HEK293 (cell line): ENCODE results near the gene SRRM5.

Experiments used
- CTCF ChIA-PET: fragments of 350-600 bp; formaldehyde crosslinking; extraction: SDS; loops from one replicate; lab custom pipeline; 2021; ENCODE audit warnings: antibody characterized with exemption; lab: Yijun Ruan, JAX
- POLR2A ChIA-PET: fragments of 300-600 bp; formaldehyde crosslinking; extraction: SDS; loops from one replicate; lab custom pipeline; 2020; ENCODE audit warnings: antibody characterized with exemption, inconsistent platforms; lab: Yijun Ruan, JAX
- H3K27ac ChIP-seq: fragments of 200-500 bp; sonication (Bioruptor generic); 2 replicates; pipeline ENCODE4 v1.5.1; 2014; ENCODE audit warnings: low read depth, low read length, control low read depth, inconsistent platforms; ENCODE audit errors: extremely low read depth
- H3K36me3 ChIP-seq, 2 experiments: fragments of 200-500 bp in 1 of 2; sonication (Bioruptor generic) in 1 of 2; 1 replicate in 1 of 2; 2 replicates in 1 of 2; pipeline ENCODE4 v1.5.1; 2014 to 2017; ENCODE audit warnings: inconsistent platforms in 2 of 2, low read length in 2 of 2; ENCODE audit not compliant: control insufficient read depth in 2 of 2, insufficient read depth in 1 of 2
- H3K4me1 ChIP-seq: fragments of 200-500 bp; sonication (Bioruptor generic); 2 replicates; pipeline ENCODE4 v1.5.1; 2014; ENCODE audit warnings: mild to moderate bottlenecking, low read length, inconsistent platforms; ENCODE audit not compliant: control insufficient read depth, insufficient read depth
- H3K4me3 ChIP-seq: 2 replicates; pipeline ENCODE4 v1.5.1; 2011; ENCODE audit warnings: low read depth, mild to moderate bottlenecking, control low read depth, low read length, moderate library complexity
- H3K9me3 ChIP-seq: fragments of 200-500 bp; sonication (Bioruptor generic); 2 replicates; pipeline ENCODE4 v1.5.1; 2014; ENCODE audit warnings: low read depth, low read length, inconsistent platforms; ENCODE audit not compliant: control insufficient read depth, insufficient read depth
- ATF2 ChIP-seq: fragments of 450-650 bp; formaldehyde crosslinking; IDR thresholded peaks from 2 replicates; pipeline ENCODE4 v1.5.1; 2016; ENCODE audit warnings: missing biosample characterization, missing genetic modification characterization, low read depth
- EGR2 ChIP-seq: fragments of 450-650 bp; formaldehyde crosslinking; IDR thresholded peaks from 2 replicates; pipeline ENCODE4 v1.5.1; 2016; ENCODE audit warnings: low read depth, missing biosample characterization, missing genetic modification characterization
- FEZF1 ChIP-seq: fragments of 450-650 bp; formaldehyde crosslinking; IDR thresholded peaks from 2 replicates; pipeline ENCODE4 v1.5.1; 2016; ENCODE audit warnings: missing biosample characterization, missing genetic modification characterization
- GLI4 ChIP-seq: fragments of 450-650 bp; formaldehyde crosslinking; IDR thresholded peaks from 2 replicates; pipeline ENCODE4 v1.5.1; 2016; ENCODE audit warnings: missing biosample characterization, missing genetic modification characterization
- KLF1 ChIP-seq: fragments of 450-650 bp; formaldehyde crosslinking; IDR thresholded peaks from 2 replicates; pipeline ENCODE4 v1.5.1; 2016; ENCODE audit warnings: missing biosample characterization, missing genetic modification characterization
- KLF8 ChIP-seq: fragments of 450-650 bp; formaldehyde crosslinking; IDR thresholded peaks from 2 replicates; pipeline ENCODE4 v1.5.1; 2016; ENCODE audit warnings: missing biosample characterization, missing genetic modification characterization
- OVOL3 ChIP-seq: fragments of 450-650 bp; formaldehyde crosslinking; IDR thresholded peaks from 2 replicates; pipeline ENCODE4 v1.5.1; 2016; ENCODE audit warnings: missing biosample characterization, missing genetic modification characterization
- PRDM1 ChIP-seq: fragments of 450-650 bp; formaldehyde crosslinking; IDR thresholded peaks from 2 replicates; pipeline ENCODE4; 2016; ENCODE audit warnings: missing biosample characterization, missing genetic modification characterization
- PRDM10 ChIP-seq: fragments of 450-650 bp; formaldehyde crosslinking; IDR thresholded peaks from 2 replicates; pipeline ENCODE4 v1.5.1; 2016; ENCODE audit warnings: missing biosample characterization, missing genetic modification characterization
- RBAK ChIP-seq: fragments of 450-650 bp; formaldehyde crosslinking; IDR thresholded peaks from 2 replicates; pipeline ENCODE4 v1.5.1; 2016; ENCODE audit warnings: missing biosample characterization, missing genetic modification characterization
- ZBTB10 ChIP-seq: fragments of 450-650 bp; formaldehyde crosslinking; IDR thresholded peaks from 2 replicates; pipeline ENCODE4 v1.5.1; 2016; ENCODE audit warnings: missing biosample characterization, missing genetic modification characterization
- ZBTB7A ChIP-seq: fragments of 450-650 bp; formaldehyde crosslinking; IDR thresholded peaks from 2 replicates; pipeline ENCODE4 v1.5.1; 2016; ENCODE audit warnings: low read depth, missing biosample characterization, missing genetic modification characterization
- ZBTB8A ChIP-seq: fragments of 450-650 bp; formaldehyde crosslinking; IDR thresholded peaks from 2 replicates; pipeline ENCODE4 v1.5.1; 2016; ENCODE audit warnings: missing biosample characterization, missing genetic modification characterization
- ZEB2 ChIP-seq: fragments of 450-650 bp; formaldehyde crosslinking; IDR thresholded peaks from 2 replicates; pipeline ENCODE4 v1.5.1; 2016; ENCODE audit warnings: missing biosample characterization, missing genetic modification characterization
- ZNF10 ChIP-seq: fragments of 450-650 bp; formaldehyde crosslinking; IDR thresholded peaks from 2 replicates; pipeline ENCODE4 v1.5.1; 2017; ENCODE audit warnings: missing biosample characterization, missing genetic modification characterization
- ZNF112 ChIP-seq: fragments of 450-650 bp; formaldehyde crosslinking; IDR thresholded peaks from 2 replicates; pipeline ENCODE4 v1.5.0; 2017; ENCODE audit warnings: missing biosample characterization, missing genetic modification characterization
- ZNF133 ChIP-seq: fragments of 450-650 bp; formaldehyde crosslinking; IDR thresholded peaks from 2 replicates; pipeline ENCODE4 v1.5.1; 2016; ENCODE audit warnings: missing biosample characterization, missing genetic modification characterization
- ZNF223 ChIP-seq: fragments of 450-650 bp; formaldehyde crosslinking; IDR thresholded peaks from 2 replicates; pipeline ENCODE4 v1.5.1; 2016; ENCODE audit warnings: missing biosample characterization, missing genetic modification characterization
- ZNF311 ChIP-seq: fragments of 450-650 bp; formaldehyde crosslinking; IDR thresholded peaks from 2 replicates; pipeline ENCODE4 v1.5.1; 2017; ENCODE audit warnings: missing biosample characterization, missing genetic modification characterization, borderline replicate concordance
- ZNF350 ChIP-seq: fragments of 450-650 bp; formaldehyde crosslinking; IDR thresholded peaks from 2 replicates; pipeline ENCODE4 v1.5.0; 2017; ENCODE audit warnings: missing biosample characterization, mild to moderate bottlenecking, missing genetic modification characterization
- ZNF391 ChIP-seq: fragments of 450-650 bp; formaldehyde crosslinking; IDR thresholded peaks from 2 replicates; pipeline ENCODE4 v1.5.1; 2016; ENCODE audit warnings: low read depth, missing biosample characterization, missing genetic modification characterization, borderline replicate concordance
- ZNF394 ChIP-seq: fragments of 450-650 bp; formaldehyde crosslinking; IDR thresholded peaks from 2 replicates; pipeline ENCODE4 v1.5.1; 2016; ENCODE audit warnings: missing biosample characterization, missing genetic modification characterization, mild to moderate bottlenecking, moderate library complexity, borderline replicate concordance
- ZNF514 ChIP-seq: fragments of 450-650 bp; formaldehyde crosslinking; IDR thresholded peaks from 2 replicates; pipeline ENCODE4 v1.5.1; 2016; ENCODE audit warnings: missing biosample characterization, missing genetic modification characterization
- ZNF555 ChIP-seq: fragments of 450-650 bp; formaldehyde crosslinking; conservative IDR thresholded peaks from 2 replicates; pipeline ENCODE4 v1.5.1; 2017; ENCODE audit warnings: missing biosample characterization, mild to moderate bottlenecking, missing genetic modification characterization, inconsistent platforms
- ZNF560 ChIP-seq: fragments of 450-650 bp; formaldehyde crosslinking; IDR thresholded peaks from 2 replicates; pipeline ENCODE4 v1.5.1; 2017; ENCODE audit warnings: missing biosample characterization, missing genetic modification characterization, borderline replicate concordance
- ZNF600 ChIP-seq: fragments of 450-650 bp; formaldehyde crosslinking; IDR thresholded peaks from 2 replicates; pipeline ENCODE4 v1.5.1; 2016; ENCODE audit warnings: missing biosample characterization, missing genetic modification characterization
- ZNF610 ChIP-seq: fragments of 450-650 bp; formaldehyde crosslinking; IDR thresholded peaks from 2 replicates; pipeline ENCODE4 v1.5.1; 2016; ENCODE audit warnings: missing biosample characterization, missing genetic modification characterization, borderline replicate concordance
- ZNF830 ChIP-seq: fragments of 450-650 bp; IDR thresholded peaks from 2 replicates; pipeline ENCODE4 v1.5.0; 2018; ENCODE audit warnings: missing biosample characterization, missing genetic modification characterization, low read depth, mild to moderate bottlenecking, moderate library complexity
- ZNF843 ChIP-seq: fragments of 450-650 bp; formaldehyde crosslinking; IDR thresholded peaks from 2 replicates; pipeline ENCODE4 v1.5.1; 2016; ENCODE audit warnings: missing biosample characterization, missing genetic modification characterization

Gene SRRM5

GRCh38 chr19:43639519-43640423 is 27.9 kb downstream of the SRRM5 start, which contains the start of gene CADM4 (continued):
- TF ChIP-seq ATF2 (tag by site-specific recombination) (no peak), ZNF311 (no peak; the same call in 1 of the 2 replicates), ZNF600 (tag by site-specific recombination) (peak; percentile 98), ZNF843 (tag by site-specific recombination) (peak; percentile 86), EGR2 (tag by site-specific recombination) (peak; percentile 97), KLF8 (peak; percentile 97), ZNF830 (tag by site-specific recombination) (no peak), ZBTB7A (tag by site-specific recombination) (peak; percentile 98), ZEB2 (tag by site-specific recombination) (peak; percentile 93), OVOL3 (tag by site-specific recombination) (no peak; the same call in 1 of the 2 replicates), FEZF1 (peak; percentile 47), KLF1 (peak; percentile 100)

DNA sequence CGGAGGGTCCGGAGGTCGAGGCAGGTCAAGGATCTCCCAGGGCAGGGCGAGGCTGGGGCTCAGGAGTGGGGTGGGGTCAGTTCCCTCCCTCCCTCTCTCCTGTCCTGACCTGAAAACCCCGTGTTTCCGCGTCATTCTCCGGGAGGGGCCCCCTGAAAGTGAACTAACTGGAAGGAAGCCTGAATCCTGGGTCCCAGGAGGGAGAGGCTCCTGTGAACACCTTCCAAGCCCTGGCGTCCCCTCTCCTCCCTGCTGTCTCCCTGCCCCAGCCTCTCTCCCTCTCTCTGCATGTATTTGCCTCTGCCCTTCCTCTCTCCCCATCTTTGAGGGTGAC is 28.5 kb downstream of the SRRM5 start:
- Histone ChIP-seq H3K27ac (peak overlapping the region; percentile 34; the same call in 1 of the 2 replicates), H3K9me3 (no peaks in the 10 kb centered on the region), H3K4me3 (no peak overlapping the region), H3K4me1 (peaks cover 17% of the 10 kb centered on the region), H3K36me3 (peaks cover 0 to 5% of the 10 kb centered on the region in 2 experiments; a peak in 1 of 3 replicates)
- ChIA-PET CTCF (interaction anchor here (4.5 kb wide), 1 partner anchor 12 kb away, joined by 27 read pairs; no protein-coding TSS in a partner anchor), POLR2A (interaction anchor here (1.4 to 2.9 kb wide), 2 partner anchors 12 to 28 kb away, joined by 6 to 13 read pairs; no protein-coding TSS in a partner anchor)
- no peak for TF ChIP-seq ZNF555 (tag by site-specific recombination)
- TF ChIP-seq ZBTB10 (tag by site-specific recombination) = no peak
- TF ChIP-seq ZNF10 = no peak
- no peak for TF ChIP-seq PRDM1 (tag by site-specific recombination)
- TF ChIP-seq ZNF394 = no peak
- TF ChIP-seq ZBTB8A (tag by site-specific recombination) = no peak
- no peak for TF ChIP-seq ZNF560 (tag by site-specific recombination)
- no peak for TF ChIP-seq ZNF514 (tag by site-specific recombination)
- TF ChIP-seq ZNF600 (tag by site-specific recombination) = no peak
- no peak for TF ChIP-seq ZNF391 (tag by site-specific recombination)
- 0 out of 2 replicates have a peak, but pooled peaks have one; percentile 13 for TF ChIP-seq ZNF112 (tag by site-specific recombination)
- TF ChIP-seq ZNF223 (tag by site-specific recombination) = no peak
- no peak for TF ChIP-seq ZNF610
- TF ChIP-seq RBAK (tag by site-specific recombination) = 0 out of 2 replicates have a peak, but pooled peaks have one; percentile 7
- TF ChIP-seq GLI4 (tag by site-specific recombination) = no peak
- no peak for TF ChIP-seq ZNF133 (tag by site-specific recombination)
- TF ChIP-seq PRDM10 = peak; percentile 46
- no peak for TF ChIP-seq ZNF350 (tag by site-specific recombination)
